ENCODE measurements around the gene POLR2B.
"Not testable (repeated sequence)": the region's sequence is repeated elsewhere in the genome, so short reads cannot be mapped to it uniquely, and the experiment has no call there.

Gene POLR2B

GRCh38 chr4:57053508-57053907 is 74.8 kb downstream of the POLR2B start:
- Histone ChIP-seq H3K9ac (ENCODE audit: insufficient read length, low read depth) (no peak overlapping the region), H3K4me3 (ENCODE audit: insufficient read length, low read depth) (no peak overlapping the region), H3K9me3 (ENCODE audit: insufficient read depth, low read length) (no peaks in the 10 kb centered on the region; the same call in 1 of the 2 replicates), H3K27me3 (ENCODE audit: insufficient read depth, insufficient read length) (no peaks in the 10 kb centered on the region), H3K36me3 (ENCODE audit: insufficient read depth, insufficient read length, low read length) (no peaks in the 10 kb centered on the region), H3K4me1 (ENCODE audit: insufficient read depth, insufficient read length) (no peaks in the 10 kb centered on the region)
- no peak for TF ChIP-seq SUZ12 (IDR thresholded peaks at IDR 0.05; ENCODE audit: extremely low read depth, insufficient read depth, insufficient read length)
- TF ChIP-seq YY1 (IDR thresholded peaks at IDR 0.05; ENCODE audit: insufficient read depth, insufficient read length) = no peak
- TF ChIP-seq ZNF274 (IDR thresholded peaks at IDR 0.05; ENCODE audit: low read depth, low read length) = no peak
- no peak for DNase-seq (ENCODE audit: low read depth, low spot score)

- Histone ChIP-seq H3K9me3 (ENCODE audit: insufficient read depth, low read length) (no peaks in the 10 kb centered on the region; the same call in 1 of the 2 replicates), H3K36me3 (ENCODE audit: insufficient read depth, insufficient read length, low read length) (no peaks in the 10 kb centered on the region), H3K4me1 (ENCODE audit: insufficient read depth, insufficient read length) (no peaks in the 10 kb centered on the region), H3K9ac (ENCODE audit: insufficient read length, low read depth) (no peak overlapping the region), H3K27me3 (ENCODE audit: insufficient read depth, insufficient read length) (no peaks in the 10 kb centered on the region), H3K4me3 (ENCODE audit: insufficient read length, low read depth) (no peak overlapping the region)
- TF ChIP-seq SUZ12 (IDR thresholded peaks at IDR 0.05; ENCODE audit: extremely low read depth, insufficient read depth, insufficient read length) = no peak
- TF ChIP-seq ZNF274 (IDR thresholded peaks at IDR 0.05; ENCODE audit: low read depth, low read length) = no peak
- TF ChIP-seq YY1 (IDR thresholded peaks at IDR 0.05; ENCODE audit: insufficient read depth, insufficient read length) = no peak
- DNase-seq (ENCODE audit: low read depth, low spot score) = no peak
Observed at GRCh38 chr4:57055886-57056285, 77.2 kb downstream of the POLR2B start.

- no peaks in the 10 kb centered on the region for H3K27me3 ChIP-seq (ENCODE audit: insufficient read depth, insufficient read length)
- H3K36me3 ChIP-seq (ENCODE audit: insufficient read depth, insufficient read length, low read length) = no peaks in the 10 kb centered on the region
- no peak for TF ChIP-seq ZNF274 (IDR thresholded peaks at IDR 0.05; ENCODE audit: low read depth, low read length)
- no peak for TF ChIP-seq SUZ12 (IDR thresholded peaks at IDR 0.05; ENCODE audit: extremely low read depth, insufficient read depth, insufficient read length)
- H3K4me1 ChIP-seq (ENCODE audit: insufficient read depth, insufficient read length) = no peaks in the 10 kb centered on the region
- DNase-seq (ENCODE audit: low read depth, low spot score) = no peak
- H3K4me3 ChIP-seq (ENCODE audit: insufficient read length, low read depth) = no peak overlapping the region
- H3K9me3 ChIP-seq (ENCODE audit: insufficient read depth, low read length) = no peaks in the 10 kb centered on the region
- H3K9ac ChIP-seq (ENCODE audit: insufficient read length, low read depth) = no peak overlapping the region
Observed at GRCh38 chr4:57059890-57060716, 81.4 kb downstream of the POLR2B start.

- H3K4me3 ChIP-seq (ENCODE audit: insufficient read length, low read depth); DNase-seq (ENCODE audit: low read depth, low spot score); H3K4me1 ChIP-seq (ENCODE audit: insufficient read depth, insufficient read length); H3K27me3 ChIP-seq (ENCODE audit: insufficient read depth, insufficient read length); H3K9ac ChIP-seq (ENCODE audit: insufficient read length, low read depth); H3K36me3 ChIP-seq (ENCODE audit: insufficient read depth, insufficient read length, low read length); H3K9me3 ChIP-seq (ENCODE audit: insufficient read depth, low read length): not testable (repeated sequence)
Observed at GRCh38 chr4:57060717-57061067, 82.0 kb downstream of the POLR2B start.

- TF ChIP-seq SUZ12 (IDR thresholded peaks at IDR 0.05; ENCODE audit: extremely low read depth, insufficient read depth, insufficient read length) (no peak), YY1 (IDR thresholded peaks at IDR 0.05; ENCODE audit: insufficient read depth, insufficient read length) (no peak), ZNF274 (IDR thresholded peaks at IDR 0.05; ENCODE audit: low read depth, low read length) (no peak)
- no peak for DNase-seq (ENCODE audit: low read depth, low spot score)
- Histone ChIP-seq H3K27me3 (ENCODE audit: insufficient read depth, insufficient read length) (no peaks in the 10 kb centered on the region), H3K36me3 (ENCODE audit: insufficient read depth, insufficient read length, low read length) (no peaks in the 10 kb centered on the region), H3K4me1 (ENCODE audit: insufficient read depth, insufficient read length) (no peaks in the 10 kb centered on the region), H3K9me3 (ENCODE audit: insufficient read depth, low read length) (no peaks in the 10 kb centered on the region), H3K4me3 (ENCODE audit: insufficient read length, low read depth) (no peak overlapping the region), H3K9ac (ENCODE audit: insufficient read length, low read depth) (no peak overlapping the region)
Observed at GRCh38 chr4:57061395-57061794, 82.7 kb downstream of the POLR2B start.

- Histone ChIP-seq H3K36me3 (ENCODE audit: insufficient read depth, insufficient read length, low read length) (no peaks in the 10 kb centered on the region), H3K4me1 (ENCODE audit: insufficient read depth, insufficient read length) (no peaks in the 10 kb centered on the region), H3K4me3 (ENCODE audit: insufficient read length, low read depth) (no peak overlapping the region), H3K9ac (ENCODE audit: insufficient read length, low read depth) (no peak overlapping the region), H3K27me3 (ENCODE audit: insufficient read depth, insufficient read length) (no peaks in the 10 kb centered on the region), H3K9me3 (ENCODE audit: insufficient read depth, low read length) (no peaks in the 10 kb centered on the region)
- TF ChIP-seq SUZ12 (IDR thresholded peaks at IDR 0.05; ENCODE audit: extremely low read depth, insufficient read depth, insufficient read length) (no peak), YY1 (IDR thresholded peaks at IDR 0.05; ENCODE audit: insufficient read depth, insufficient read length) (no peak), ZNF274 (IDR thresholded peaks at IDR 0.05; ENCODE audit: low read depth, low read length) (no peak)
- DNase-seq (ENCODE audit: low read depth, low spot score) = no peak
Observed at GRCh38 chr4:57063518-57063917, 84.8 kb downstream of the POLR2B start.

GRCh38 chr4:57064120-57064519 is 85.4 kb downstream of the POLR2B start:
- no peak overlapping the region for H3K9ac ChIP-seq (ENCODE audit: insufficient read length, low read depth)
- no peak overlapping the region for H3K4me3 ChIP-seq (ENCODE audit: insufficient read length, low read depth)
- no peak for TF ChIP-seq ZNF274 (IDR thresholded peaks at IDR 0.05; ENCODE audit: low read depth, low read length)
- no peak for TF ChIP-seq YY1 (IDR thresholded peaks at IDR 0.05; ENCODE audit: insufficient read depth, insufficient read length)
- no peak for TF ChIP-seq SUZ12 (IDR thresholded peaks at IDR 0.05; ENCODE audit: extremely low read depth, insufficient read depth, insufficient read length)
- no peaks in the 10 kb centered on the region for H3K4me1 ChIP-seq (ENCODE audit: insufficient read depth, insufficient read length)
- no peaks in the 10 kb centered on the region for H3K27me3 ChIP-seq (ENCODE audit: insufficient read depth, insufficient read length)
- H3K9me3 ChIP-seq (ENCODE audit: insufficient read depth, low read length) = no peaks in the 10 kb centered on the region
- no peaks in the 10 kb centered on the region for H3K36me3 ChIP-seq (ENCODE audit: insufficient read depth, insufficient read length, low read length)
- DNase-seq (ENCODE audit: low read depth, low spot score) = no peak
